ENCODE results near the gene CCDC92B. TPM values are rescaled to one million over a fixed set of nuclear protein-coding genes. Genes with fewer than 3 reads are reported as not detected.

Gene CCDC92B
- total and polyA plus RNA-seq, 2 of the 4 experiments (the other 2 are of a cell fraction), result not detected

DNA sequence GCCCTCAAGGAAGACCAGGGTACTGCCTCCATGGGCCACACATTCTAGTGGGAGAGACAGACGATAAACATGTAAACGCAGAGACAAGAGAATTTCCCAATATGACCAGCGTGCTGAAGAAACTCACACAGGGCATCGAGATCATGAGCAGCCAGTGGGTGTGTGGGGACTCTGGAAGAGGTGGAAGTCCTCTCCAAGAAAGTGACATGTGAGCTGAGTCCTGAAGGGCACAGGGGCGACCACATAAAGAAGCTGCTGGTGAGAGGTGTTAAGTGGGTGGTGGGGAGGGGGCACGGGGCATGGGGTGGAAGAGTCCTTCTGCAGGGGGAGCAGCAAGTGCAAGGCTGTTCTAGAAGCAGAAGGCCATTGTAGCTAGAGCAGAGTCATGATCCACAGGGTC lies 25.8 kb upstream of the CCDC92B start:
- Histone ChIP-seq H3K27me3 (ENCODE audit: control insufficient read depth, insufficient read depth, low read length) (peaks cover 34% of the 10 kb centered on the region), H3K36me3 (ENCODE audit: control insufficient read depth, insufficient read depth, low read length) (no peaks in the 10 kb centered on the region), H2AK9ac (replicated peaks; ENCODE audit: low read depth, low read length, poor library complexity) (no peak overlapping the region), H3K4me3 (ENCODE audit: insufficient read depth, low read depth, low read length) (no peak overlapping the region), H3K9me3 (ENCODE audit: control insufficient read depth, insufficient read depth, low read length) (no peaks in the 10 kb centered on the region), H3K9ac (ENCODE audit: low read depth, low read length) (no peak overlapping the region), H4K8ac (ENCODE audit: low read depth in 2 of 2, low read length in 2 of 2) (no peak overlapping the region), H4K5ac (ENCODE audit: low read depth, low read length) (no peak overlapping the region), H2BK15ac (ENCODE audit: low read depth, low read length) (no peak overlapping the region), H4K20me1 (ENCODE audit: insufficient read depth, low read length) (no peaks in the 10 kb centered on the region), H2BK20ac (ENCODE audit: low read depth, low read length) (no peak overlapping the region), H3K4ac (ENCODE audit: low read depth, low read length) (no peak overlapping the region), H3K23ac (ENCODE audit: low read depth, low read length) (no peak overlapping the region), H3K79me1 (ENCODE audit: low read depth in 1 of 2, low read length in 2 of 2) (no peaks in the 10 kb centered on the region), H3K9me1 (ENCODE audit: insufficient read depth, low read length) (no peaks in the 10 kb centered on the region), H2AK5ac (ENCODE audit: low read depth, low read length) (no peak overlapping the region), H2AFZ (replicated peaks; ENCODE audit: low read length, poor library complexity) (no peak overlapping the region), H3K18ac (ENCODE audit: low read depth, low read length) (no peak overlapping the region), H2BK5ac (ENCODE audit: low read depth, low read length, poor library complexity, severe bottlenecking) (no peak overlapping the region), H3K4me1 (ENCODE audit: control insufficient read depth, insufficient read depth, low read length) (no peaks in the 10 kb centered on the region), H4K91ac (ENCODE audit: insufficient read depth, low read depth, low read length) (no peak overlapping the region), H3K14ac (replicated peaks; ENCODE audit: low read depth, low read length) (no peak overlapping the region), H3K27ac (ENCODE audit: insufficient read depth, low read length) (no peak overlapping the region), H3K4me2 (ENCODE audit: low read depth, low read length) (no peak overlapping the region), H2BK120ac (ENCODE audit: low read depth, low read length) (no peak overlapping the region), H3K56ac (ENCODE audit: extremely low read depth, insufficient read depth, low read length) (no peak overlapping the region)
- intact Hi-C loops (cut with micrococcal nuclease) (no loop called here), in situ Hi-C loops (cut with MboI; ENCODE audit: low sequenced_read_pairs) (no loop called here), dilution Hi-C loops (cut with HindIII; ENCODE audit: low sequenced_read_pairs, unreplicated experiment) (no loop called here)
- no peak for ATAC-seq (ENCODE audit: low read depth)
- WGBS, 2 experiments (ENCODE audit: extremely low coverage in 2 of 2, insufficient read length in 1 of 2), result 67% methylated on average over 4 of the region's 6 CpGs; no CpG with 5 or more reads in 1 of the 2 experiments
- CTCF ChIA-PET, result interaction anchor here (0.8 kb wide), 1 partner anchor 11 kb away, joined by 3 read pairs; no protein-coding TSS in a partner anchor
- DNase-seq, result no peak
- POLR2A ChIA-PET (ENCODE audit: unreplicated experiment), result interaction anchor here (0.5 to 0.7 kb wide), 3 partner anchors 11 to 852 kb away, joined by 5 to 18 read pairs (median 6); no protein-coding TSS in a partner anchor
- TF ChIP-seq, protein P1, sequence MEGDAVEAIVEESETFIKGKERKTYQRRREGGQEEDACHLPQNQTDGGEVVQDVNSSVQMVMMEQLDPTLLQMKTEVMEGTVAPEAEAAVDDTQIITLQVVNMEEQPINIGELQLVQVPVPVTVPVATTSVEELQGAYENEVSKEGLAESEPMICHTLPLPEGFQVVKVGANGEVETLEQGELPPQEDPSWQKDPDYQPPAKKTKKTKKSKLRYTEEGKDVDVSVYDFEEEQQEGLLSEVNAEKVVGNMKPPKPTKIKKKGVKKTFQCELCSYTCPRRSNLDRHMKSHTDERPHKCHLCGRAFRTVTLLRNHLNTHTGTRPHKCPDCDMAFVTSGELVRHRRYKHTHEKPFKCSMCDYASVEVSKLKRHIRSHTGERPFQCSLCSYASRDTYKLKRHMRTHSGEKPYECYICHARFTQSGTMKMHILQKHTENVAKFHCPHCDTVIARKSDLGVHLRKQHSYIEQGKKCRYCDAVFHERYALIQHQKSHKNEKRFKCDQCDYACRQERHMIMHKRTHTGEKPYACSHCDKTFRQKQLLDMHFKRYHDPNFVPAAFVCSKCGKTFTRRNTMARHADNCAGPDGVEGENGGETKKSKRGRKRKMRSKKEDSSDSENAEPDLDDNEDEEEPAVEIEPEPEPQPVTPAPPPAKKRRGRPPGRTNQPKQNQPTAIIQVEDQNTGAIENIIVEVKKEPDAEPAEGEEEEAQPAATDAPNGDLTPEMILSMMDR (conservative IDR thresholded peaks at IDR 0.05; ENCODE audit: low read depth, low read length), result no peak
- TF ChIP-seq, protein P2, sequence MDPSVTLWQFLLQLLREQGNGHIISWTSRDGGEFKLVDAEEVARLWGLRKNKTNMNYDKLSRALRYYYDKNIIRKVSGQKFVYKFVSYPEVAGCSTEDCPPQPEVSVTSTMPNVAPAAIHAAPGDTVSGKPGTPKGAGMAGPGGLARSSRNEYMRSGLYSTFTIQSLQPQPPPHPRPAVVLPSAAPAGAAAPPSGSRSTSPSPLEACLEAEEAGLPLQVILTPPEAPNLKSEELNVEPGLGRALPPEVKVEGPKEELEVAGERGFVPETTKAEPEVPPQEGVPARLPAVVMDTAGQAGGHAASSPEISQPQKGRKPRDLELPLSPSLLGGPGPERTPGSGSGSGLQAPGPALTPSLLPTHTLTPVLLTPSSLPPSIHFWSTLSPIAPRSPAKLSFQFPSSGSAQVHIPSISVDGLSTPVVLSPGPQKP (IDR thresholded peaks at IDR 0.05; ENCODE audit: borderline replicate concordance, low read depth, low read length), result no peak
- TF ChIP-seq RAD21 (IDR thresholded peaks at IDR 0.05; ENCODE audit: low read length) (no peak), NFE2L2 (IDR thresholded peaks at IDR 0.05; ENCODE audit: low read depth, low read length) (no peak), RFX5 (IDR thresholded peaks at IDR 0.05; ENCODE audit: low read depth, low read length) (no peak), MXI1 (IDR thresholded peaks at IDR 0.05; ENCODE audit: borderline replicate concordance, low read depth, low read length) (no peak), CHD1 (IDR thresholded peaks at IDR 0.05; ENCODE audit: low read depth, low read length) (no peak)
- BruUV-seq (replicated peaks), result no TSS peak

Measured in IMR-90 (cell line).